ENCODE results near the gene FOXJ2. TPM values are rescaled to one million over a fixed set of nuclear protein-coding genes. Genes with fewer than 3 reads are reported as not detected.
"Not testable (repeated sequence)": the region's sequence is repeated elsewhere in the genome, so short reads cannot be mapped to it uniquely, and the experiment has no call there.

The FOXJ2 gene
- total and polyA plus RNA-seq, 8 donors = 15.9 to 28.2 (median 25.4) TPM

GRCh38 chr12:8026291-8026900, 6.1 kb upstream of the FOXJ2 start:
- intact Hi-C loops (cut with DNase I) = no loop called here

GRCh38 chr12:8027856-8028255, 4.7 kb upstream of the FOXJ2 start:
- H3K27ac ChIP-seq = no peak overlapping the region
- no peaks in the 10 kb centered on the region for H3K36me3 ChIP-seq
- no peak for TF ChIP-seq CTCF (IDR thresholded peaks at IDR 0.05)
- H3K4me1 ChIP-seq = peaks cover 6 to 11% of the 10 kb centered on the region in 2 donors
- H3K4me3 ChIP-seq = peak overlapping the region in 1 of 2 donors; percentile 72
- intact Hi-C loops (cut with DNase I) = no loop called here
- DNase-seq (no peak), ATAC-seq (no peak)
- H3K9me3 ChIP-seq = no peaks in the 10 kb centered on the region
- no peaks in the 10 kb centered on the region for H3K27me3 ChIP-seq

More at GRCh38 chr12:8026291-8026900, 6.1 kb upstream of the FOXJ2 start:
- H3K27me3 ChIP-seq = no peaks in the 10 kb centered on the region
- TF ChIP-seq CTCF (IDR thresholded peaks at IDR 0.05) = no peak
- ATAC-seq (peak; percentile 98), DNase-seq (peak; percentile 88 to 99 (median 98))
- peak overlapping the region; percentile 62 to 72 for H3K4me3 ChIP-seq
- no peaks in the 10 kb centered on the region for H3K36me3 ChIP-seq
- H3K9me3 ChIP-seq = no peaks in the 10 kb centered on the region
- peaks cover 0 to 4% of the 10 kb centered on the region in 2 donors for H3K4me1 ChIP-seq
- H3K27ac ChIP-seq = peak overlapping the region; percentile 99 to 100

GRCh38 chr12:8028267-8028666, 4.2 kb upstream of the FOXJ2 start:
- Histone ChIP-seq H3K36me3 (no peaks in the 10 kb centered on the region), H3K27ac (no peak overlapping the region), H3K4me3 (no peak overlapping the region), H3K9me3 (no peaks in the 10 kb centered on the region), H3K27me3 (no peaks in the 10 kb centered on the region), H3K4me1 (peaks cover 6 to 14% of the 10 kb centered on the region in 2 donors)
- TF ChIP-seq CTCF (IDR thresholded peaks at IDR 0.05) = no peak
- intact Hi-C loops (cut with DNase I) = no loop called here
- no peak for DNase-seq
- ATAC-seq = no peak

- Histone ChIP-seq H3K4me3 (no peak overlapping the region), H3K36me3 (no peaks in the 10 kb centered on the region), H3K9me3 (no peaks in the 10 kb centered on the region), H3K4me1 (peaks cover 17 to 34% of the 10 kb centered on the region in 2 donors), H3K27ac (no peak overlapping the region), H3K27me3 (no peaks in the 10 kb centered on the region)
- intact Hi-C loops (cut with DNase I) = no loop called here
- no peak for ATAC-seq
- TF ChIP-seq CTCF (IDR thresholded peaks at IDR 0.05) = no peak
- DNase-seq = no peak
Observed at GRCh38 chr12:8030189-8030588, 2.3 kb upstream of the FOXJ2 start.

- H3K27me3 ChIP-seq; intact Hi-C loops (cut with DNase I); ATAC-seq; H3K9me3 ChIP-seq; H3K36me3 ChIP-seq; H3K4me3 ChIP-seq; H3K27ac ChIP-seq; DNase-seq: not testable (repeated sequence)
- peaks cover 23 to 37% of the 10 kb centered on the region in 2 donors for H3K4me1 ChIP-seq
Observed at GRCh38 chr12:8031017-8031416, 1.5 kb upstream of the FOXJ2 start.

GRCh38 chr12:8031872-8032241, 659 bp upstream of the FOXJ2 start:
- H3K4me1 ChIP-seq = peaks cover 31 to 46% of the 10 kb centered on the region in 2 donors
- H3K4me3 ChIP-seq = peak overlapping the region; percentile 93 to 94
- ATAC-seq (no peak), DNase-seq (no peak)
- H3K27me3 ChIP-seq = no peaks in the 10 kb centered on the region
- no peaks in the 10 kb centered on the region for H3K9me3 ChIP-seq
- H3K27ac ChIP-seq = peak overlapping the region; percentile 92 to 96
- no peak for TF ChIP-seq CTCF (IDR thresholded peaks at IDR 0.05)
- intact Hi-C loops (cut with DNase I) = no loop called here
- H3K36me3 ChIP-seq = no peaks in the 10 kb centered on the region

Data from left lung (tissue), 10 donors.